CD14-positive monocyte (primary cell): ENCODE results near the gene DDX39A. TPM values are rescaled to one million over a fixed set of nuclear protein-coding genes. Genes with fewer than 3 reads are reported as not detected.

Experiments
- DNase-seq, 3 donors: peaks; one replicate each; pipeline ENCODE4 v3.0.0-alpha.2; 2011 to 2022
- H2AFZ ChIP-seq: 2 replicates; pipeline ENCODE4 v1.6.0; 2012; ENCODE audit warnings: mild to moderate bottlenecking, low read depth, low read length, inconsistent platforms; ENCODE audit not compliant: insufficient read depth, poor library complexity, severe bottlenecking
- H3K27ac ChIP-seq, 2 donors: 1 replicate in 1 of 2; 2 replicates in 1 of 2; pipeline ENCODE4 v1.5.1; 2012 to 2013; ENCODE audit warnings: low read length in 2 of 2, control low read depth in 1 of 2, inconsistent platforms in 1 of 2, low read depth in 1 of 2, mild to moderate bottlenecking in 1 of 2
- H3K27me3 ChIP-seq, 2 donors: one replicate each; pipeline versions ENCODE4 v1.6.0 to v1.6.1; 2011 to 2013; ENCODE audit warnings: low read length in 2 of 2; ENCODE audit not compliant: control insufficient read depth in 2 of 2, insufficient read depth in 2 of 2
- H3K36me3 ChIP-seq, 2 donors: replicated peaks in 1 of 2; 1 replicate in 1 of 2; 2 replicates in 1 of 2; pipeline versions ENCODE4 v1.5.1 to v1.6.1; 2012 to 2013; ENCODE audit warnings: low read length in 2 of 2, control low read depth in 1 of 2, inconsistent platforms in 1 of 2, mild to moderate bottlenecking in 1 of 2; ENCODE audit not compliant: insufficient read depth in 2 of 2, control insufficient read depth in 1 of 2
- H3K4me1 ChIP-seq, 2 donors: 1 replicate in 1 of 2; 2 replicates in 1 of 2; pipeline versions ENCODE4 v1.5.1 to v1.6.1; 2012 to 2013; ENCODE audit warnings: low read length in 2 of 2, control low read depth in 1 of 2, inconsistent platforms in 1 of 2, mild to moderate bottlenecking in 1 of 2, moderate library complexity in 1 of 2; ENCODE audit not compliant: insufficient read depth in 2 of 2, control insufficient read depth in 1 of 2
- H3K4me2 ChIP-seq: replicated peaks from 2 replicates; pipeline ENCODE3; 2012; ENCODE audit warnings: low read length, moderate library complexity, mild to moderate bottlenecking; ENCODE audit not compliant: poor library complexity, severe bottlenecking; ENCODE audit errors: extremely low read depth
- H3K4me3 ChIP-seq, 3 experiments: fragments of 200-600 bp in 1 of 3; sonication (generic) in 1 of 3; replicated peaks in 1 of 3; 1 replicate in 2 of 3; 2 replicates in 1 of 3; pipeline ENCODE4 v1.5.1; 2011 to 2013; ENCODE audit warnings: low read length in 3 of 3, mild to moderate bottlenecking in 3 of 3, control low read depth in 2 of 3, low read depth in 2 of 3, inconsistent platforms in 1 of 3, moderate library complexity in 1 of 3
- H3K79me2 ChIP-seq: 2 replicates; pipeline ENCODE4 v1.6.0; 2012; ENCODE audit warnings: mild to moderate bottlenecking, control low read depth, inconsistent platforms, low read length, moderate library complexity; ENCODE audit not compliant: insufficient read depth
- H3K9ac ChIP-seq: 2 replicates; pipeline ENCODE4 v1.6.0; 2017; ENCODE audit warnings: low read length, mild to moderate bottlenecking; ENCODE audit not compliant: insufficient read depth, poor library complexity, severe bottlenecking
- H3K9me3 ChIP-seq, 2 donors: replicated peaks in 1 of 2; 1 replicate in 1 of 2; 2 replicates in 1 of 2; pipeline versions ENCODE4 v1.5.1 to v1.6.1; 2012 to 2013; ENCODE audit warnings: low read length in 2 of 2, control low read depth in 1 of 2; ENCODE audit not compliant: control insufficient read depth in 1 of 2, insufficient read depth in 1 of 2
- H4K20me1 ChIP-seq: 2 replicates; pipeline ENCODE4 v1.6.0; 2012; ENCODE audit warnings: mild to moderate bottlenecking, low read length, control low read depth, moderate library complexity; ENCODE audit not compliant: insufficient read depth
- H3K27ac Mint-ChIP-seq, 7 donors: one replicate each; pipeline ENCODE4 v1.8.0; 2020; ENCODE audit warnings: mild to moderate bottlenecking in 7 of 7, mixed read lengths in 7 of 7, moderate library complexity in 6 of 7, inconsistent platforms in 2 of 7
- H3K27me3 Mint-ChIP-seq, 3 donors: one replicate each; pipeline ENCODE4 v1.8.0; 2021 to 2022; ENCODE audit warnings: low read depth in 3 of 3, mild to moderate bottlenecking in 3 of 3, mixed read lengths in 3 of 3, moderate library complexity in 3 of 3, inconsistent platforms in 1 of 3
- H3K36me3 Mint-ChIP-seq, 2 donors: one replicate each; pipeline ENCODE4 v1.8.0; 2020; ENCODE audit warnings: mixed read lengths in 2 of 2, inconsistent platforms in 1 of 2, mild to moderate bottlenecking in 1 of 2
- H3K4me1 Mint-ChIP-seq: one replicate; pipeline ENCODE4 v1.8.0; 2020; ENCODE audit warnings: mild to moderate bottlenecking, mixed read lengths
- H3K4me3 Mint-ChIP-seq, 2 donors: one replicate each; pipeline ENCODE4 v1.8.0; 2020; ENCODE audit warnings: mild to moderate bottlenecking in 2 of 2, mixed read lengths in 2 of 2, moderate library complexity in 1 of 2
- H3K9me3 Mint-ChIP-seq, 7 donors: one replicate each; pipeline ENCODE4 v1.8.0; 2020 to 2022; ENCODE audit warnings: mixed read lengths in 7 of 7, mild to moderate bottlenecking in 6 of 7, moderate library complexity in 6 of 7, inconsistent platforms in 2 of 7
- WGBS: methylation state at CpG from one replicate; pipeline ENCODE4 v1.1.5; 2013; ENCODE audit warnings: missing lambda C conversion rate; ENCODE audit not compliant: insufficient coverage; 5-methylcytosine and 5-hydroxymethylcytosine counted together
- intact Hi-C, 2 donors: fragments of 100-400 bp; cut with micrococcal nuclease; formaldehyde crosslinking; loops; one replicate each; pipeline versions ENCODE4 v1.15.0 to v1.15.1; 2023
- polyA plus RNA-seq, 3 donors: library from polyadenylated mRNA; depleted of rRNA in 1 of 3; unstranded in 2 of 3; stranded (reverse) in 1 of 3; fragments of 300-500 nt in 2 of 3; fragments of >200 nt in 1 of 3; fragmentation: Illumina TruSeq in 2 of 3; gene quantifications; 1 replicate in 2 of 3; 2 replicates in 1 of 3; pipeline ENCODE4 v1.2.3, GENCODE V29; 2012 to 2021
- TF ChIP-seq, protein P1 (sequence below): fragments of 200-600 bp; IDR thresholded peaks from one replicate; pipeline ENCODE4 v1.8.0; 2022; ENCODE audit warnings: antibody characterized with exemption, mild to moderate bottlenecking

The DDX39A gene
- polyA plus RNA-seq, 3 donors = 78.7 to 187 (median 83.5) TPM

DNA sequence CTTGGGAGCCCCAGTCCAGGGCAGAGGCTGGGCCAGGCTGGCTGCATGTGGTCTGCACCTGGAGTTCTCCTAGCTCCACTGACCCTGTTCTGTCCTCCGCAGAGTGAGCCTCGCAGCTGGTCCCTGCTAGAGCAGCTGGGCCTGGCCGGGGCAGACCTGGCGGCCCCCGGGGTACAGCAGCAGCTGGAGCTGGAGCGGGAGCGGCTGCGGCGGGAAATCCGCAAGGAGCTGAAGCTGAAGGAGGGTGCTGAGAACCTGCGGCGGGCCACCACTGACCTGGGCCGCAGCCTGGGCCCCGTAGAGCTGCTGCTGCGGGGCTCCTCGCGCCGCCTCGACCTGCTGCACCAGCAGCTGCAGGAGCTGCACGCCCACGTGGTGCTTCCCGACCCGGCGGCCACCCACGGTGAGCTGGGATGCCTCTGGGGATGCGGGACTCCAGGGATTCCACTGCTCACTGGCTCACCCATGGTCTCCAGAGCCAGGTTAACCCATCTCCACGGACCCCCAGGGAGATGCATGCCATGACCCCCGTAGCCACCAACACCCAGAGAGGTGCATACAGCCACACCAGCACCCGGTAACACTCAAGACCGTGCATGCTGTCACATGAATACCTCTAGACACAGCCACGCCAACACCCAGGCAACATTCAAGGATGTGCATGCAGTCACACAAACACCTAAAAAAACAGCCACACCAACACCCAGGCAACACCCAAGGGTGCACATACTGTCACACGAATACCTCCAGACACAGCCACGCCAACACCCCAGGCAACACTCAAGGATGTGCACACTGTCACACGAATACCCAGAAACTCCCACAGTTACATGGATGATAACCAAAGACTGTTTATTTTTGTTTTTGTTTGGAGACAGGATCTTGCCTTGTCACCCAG, 22.1 kb upstream of the DDX39A start:
- peak overlapping the region in 5 of 7 donors; percentile 46 to 98 (median 91) for H3K27ac Mint-ChIP-seq
- Histone ChIP-seq H3K4me1 (peaks cover 37 to 44% of the 10 kb centered on the region in 2 donors), H3K79me2 (peaks cover 86% of the 10 kb centered on the region), H3K9ac (peak overlapping the region; percentile 55), H3K9me3 (no peaks in the 10 kb centered on the region), H3K27me3 (no peaks in the 10 kb centered on the region), H4K20me1 (peaks cover 23% of the 10 kb centered on the region), H3K27ac (peak overlapping the region; percentile 41 to 81), H3K4me3 (peak overlapping the region in 2 of 3 experiments; percentile 78 to 91), H3K4me2 (peak overlapping the region; percentile 93), H3K36me3 (peaks cover 43 to 57% of the 10 kb centered on the region in 2 donors), H2AFZ (no peak overlapping the region)
- H3K27me3 Mint-ChIP-seq = no peaks in the 10 kb centered on the region
- TF ChIP-seq, protein P1, sequence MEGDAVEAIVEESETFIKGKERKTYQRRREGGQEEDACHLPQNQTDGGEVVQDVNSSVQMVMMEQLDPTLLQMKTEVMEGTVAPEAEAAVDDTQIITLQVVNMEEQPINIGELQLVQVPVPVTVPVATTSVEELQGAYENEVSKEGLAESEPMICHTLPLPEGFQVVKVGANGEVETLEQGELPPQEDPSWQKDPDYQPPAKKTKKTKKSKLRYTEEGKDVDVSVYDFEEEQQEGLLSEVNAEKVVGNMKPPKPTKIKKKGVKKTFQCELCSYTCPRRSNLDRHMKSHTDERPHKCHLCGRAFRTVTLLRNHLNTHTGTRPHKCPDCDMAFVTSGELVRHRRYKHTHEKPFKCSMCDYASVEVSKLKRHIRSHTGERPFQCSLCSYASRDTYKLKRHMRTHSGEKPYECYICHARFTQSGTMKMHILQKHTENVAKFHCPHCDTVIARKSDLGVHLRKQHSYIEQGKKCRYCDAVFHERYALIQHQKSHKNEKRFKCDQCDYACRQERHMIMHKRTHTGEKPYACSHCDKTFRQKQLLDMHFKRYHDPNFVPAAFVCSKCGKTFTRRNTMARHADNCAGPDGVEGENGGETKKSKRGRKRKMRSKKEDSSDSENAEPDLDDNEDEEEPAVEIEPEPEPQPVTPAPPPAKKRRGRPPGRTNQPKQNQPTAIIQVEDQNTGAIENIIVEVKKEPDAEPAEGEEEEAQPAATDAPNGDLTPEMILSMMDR = no peak
- H3K9me3 Mint-ChIP-seq = no peaks in the 10 kb centered on the region
- H3K4me3 Mint-ChIP-seq = peak overlapping the region; percentile 80 to 94
- DNase-seq = no peak
- peaks cover 45% of the 10 kb centered on the region for H3K4me1 Mint-ChIP-seq
- intact Hi-C loops = no loop called here
- WGBS = 96% methylated on average over 26 of the region's 34 CpGs
- H3K36me3 Mint-ChIP-seq = peaks cover 39 to 61% of the 10 kb centered on the region in 2 donors

DNA sequence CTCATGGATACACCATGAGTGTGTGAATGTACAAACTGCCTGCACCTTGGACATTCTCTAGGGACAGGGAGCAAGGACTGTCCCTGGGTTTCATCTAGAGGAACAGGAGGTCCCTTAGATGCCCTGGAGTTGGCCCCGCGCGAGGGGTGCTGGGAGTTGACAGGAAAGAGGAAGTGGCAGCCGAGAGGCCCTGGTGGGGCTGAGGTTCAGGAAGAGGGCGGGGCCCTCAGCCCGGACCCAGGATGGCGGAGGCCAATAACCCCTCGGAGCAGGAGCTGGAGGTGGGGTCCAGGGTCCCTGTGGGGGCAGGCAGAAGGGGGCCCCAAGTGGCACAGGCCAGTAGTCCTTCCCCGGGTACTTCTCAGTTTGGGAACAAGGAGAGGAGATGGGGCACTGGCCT, 20.9 kb upstream of the DDX39A start:
- H3K9me3 ChIP-seq = no peaks in the 10 kb centered on the region
- H3K4me3 ChIP-seq = peak overlapping the region; percentile 66 to 91 (median 78)
- WGBS = 1% methylated on average over 9 of the region's 9 CpGs
- peaks cover 17% of the 10 kb centered on the region for H4K20me1 ChIP-seq
- no peaks in the 10 kb centered on the region for H3K27me3 Mint-ChIP-seq
- peak overlapping the region; percentile 55 for H3K9ac ChIP-seq
- H3K27ac ChIP-seq = peak overlapping the region; percentile 41 to 81
- DNase-seq = peak; percentile 82 to 86 (median 83)
- peaks cover 51% of the 10 kb centered on the region for H3K4me1 Mint-ChIP-seq
- peak overlapping the region; percentile 80 to 94 for H3K4me3 Mint-ChIP-seq
- peak overlapping the region; percentile 76 to 98 (median 93) for H3K27ac Mint-ChIP-seq
- H2AFZ ChIP-seq = peak overlapping the region; percentile 91
- H3K27me3 ChIP-seq = no peaks in the 10 kb centered on the region
- H3K4me2 ChIP-seq = peak overlapping the region; percentile 93
- intact Hi-C loops = no loop called here
- H3K4me1 ChIP-seq = peaks cover 45 to 54% of the 10 kb centered on the region in 2 donors
- H3K36me3 Mint-ChIP-seq = peaks cover 31 to 54% of the 10 kb centered on the region in 2 donors
- H3K36me3 ChIP-seq = peaks cover 33 to 44% of the 10 kb centered on the region in 2 donors
- peaks cover 93% of the 10 kb centered on the region for H3K79me2 ChIP-seq
- H3K9me3 Mint-ChIP-seq = no peaks in the 10 kb centered on the region
- TF ChIP-seq, protein P1 = no peak
